Stimulated activated naive CD4-positive, alpha-beta T cell treated with Interleukin-2 at 50 U/mL for 16 hours (primary cell): ENCODE results near the gene CBX5.
"Not testable (repeated sequence)": the region's sequence is repeated elsewhere in the genome, so short reads cannot be mapped to it uniquely, and the experiment has no call there.

ENCODE experiments used
- DNase-seq: peaks from one replicate; lab custom pipeline; 2025; lab: John Stamatoyannopoulos, UW

The CBX5 gene

DNA sequence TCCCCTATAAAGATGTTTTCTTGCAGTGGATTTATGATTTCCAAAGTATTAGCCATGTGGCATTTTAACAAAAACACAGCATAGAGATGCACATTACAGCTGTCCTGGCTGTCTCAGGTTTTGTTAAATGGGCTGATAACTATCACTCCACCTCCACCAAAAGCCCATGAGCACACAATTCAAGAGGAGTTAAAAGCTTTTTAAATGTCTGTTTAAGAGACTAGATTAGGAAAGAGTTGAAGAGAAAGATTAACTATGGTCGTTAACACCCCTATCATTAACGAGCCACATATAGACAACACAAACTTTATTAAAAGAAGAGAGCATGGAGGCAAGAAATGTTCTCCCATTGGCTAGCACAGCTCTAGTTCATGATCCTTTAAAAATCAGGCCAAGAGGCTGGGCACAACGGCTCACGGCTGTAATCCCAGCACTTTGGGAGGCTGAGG lies 14.5 kb downstream of the CBX5 start:
- no peak for DNase-seq

DNA sequence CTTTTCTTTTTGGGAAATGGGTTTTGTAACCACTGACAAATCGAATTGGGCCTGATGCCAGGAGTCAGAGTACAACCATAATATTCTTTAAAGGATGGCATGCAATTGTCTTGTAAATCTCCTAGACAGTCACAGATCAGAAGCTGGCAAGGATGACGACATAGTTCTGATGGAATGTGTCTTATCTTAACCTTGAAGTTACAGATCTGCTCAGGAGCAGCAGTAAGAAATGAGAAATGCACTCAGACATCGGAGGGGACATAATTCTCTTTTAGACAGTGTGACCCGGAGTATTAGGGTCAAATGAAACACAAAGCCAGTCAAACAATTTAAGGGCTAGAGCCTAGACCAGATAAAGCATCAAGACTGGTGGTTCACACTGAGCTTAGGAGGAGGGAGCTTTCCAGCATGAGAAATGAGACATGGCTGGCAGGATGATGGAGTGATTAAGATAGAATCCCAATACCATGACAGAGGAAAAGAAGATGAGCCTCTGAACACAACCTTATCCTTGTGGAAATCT lies 17.5 kb downstream of the CBX5 start:
- DNase-seq, result no peak

DNA sequence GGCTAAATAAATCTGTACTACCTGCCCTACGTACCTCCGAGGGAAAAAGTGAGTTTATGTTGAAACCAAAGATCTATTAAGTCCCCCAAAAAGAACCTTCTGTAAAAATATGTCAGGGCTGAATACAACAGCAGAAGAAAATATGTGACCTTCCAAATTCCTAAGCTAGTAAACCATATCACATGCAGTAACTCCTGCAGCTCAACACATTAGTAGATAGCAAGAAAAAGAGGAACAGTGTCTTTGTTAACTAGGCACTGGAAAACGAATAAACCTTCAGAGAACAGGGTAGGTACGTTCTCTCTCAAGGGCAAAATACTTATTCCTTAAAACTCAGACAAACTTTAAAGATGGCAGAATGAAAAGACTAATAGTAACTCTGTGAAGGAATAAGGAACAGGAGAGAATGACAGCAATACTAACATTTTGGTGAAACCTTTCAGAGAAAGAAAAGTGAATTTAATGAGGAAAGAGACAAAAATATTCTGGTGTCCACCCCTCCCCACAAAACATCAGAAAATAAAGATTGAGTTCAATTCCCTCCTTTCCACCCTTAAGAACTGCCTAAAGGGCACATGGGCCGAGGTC lies 18.0 kb downstream of the CBX5 start:
- no peak for DNase-seq

DNA sequence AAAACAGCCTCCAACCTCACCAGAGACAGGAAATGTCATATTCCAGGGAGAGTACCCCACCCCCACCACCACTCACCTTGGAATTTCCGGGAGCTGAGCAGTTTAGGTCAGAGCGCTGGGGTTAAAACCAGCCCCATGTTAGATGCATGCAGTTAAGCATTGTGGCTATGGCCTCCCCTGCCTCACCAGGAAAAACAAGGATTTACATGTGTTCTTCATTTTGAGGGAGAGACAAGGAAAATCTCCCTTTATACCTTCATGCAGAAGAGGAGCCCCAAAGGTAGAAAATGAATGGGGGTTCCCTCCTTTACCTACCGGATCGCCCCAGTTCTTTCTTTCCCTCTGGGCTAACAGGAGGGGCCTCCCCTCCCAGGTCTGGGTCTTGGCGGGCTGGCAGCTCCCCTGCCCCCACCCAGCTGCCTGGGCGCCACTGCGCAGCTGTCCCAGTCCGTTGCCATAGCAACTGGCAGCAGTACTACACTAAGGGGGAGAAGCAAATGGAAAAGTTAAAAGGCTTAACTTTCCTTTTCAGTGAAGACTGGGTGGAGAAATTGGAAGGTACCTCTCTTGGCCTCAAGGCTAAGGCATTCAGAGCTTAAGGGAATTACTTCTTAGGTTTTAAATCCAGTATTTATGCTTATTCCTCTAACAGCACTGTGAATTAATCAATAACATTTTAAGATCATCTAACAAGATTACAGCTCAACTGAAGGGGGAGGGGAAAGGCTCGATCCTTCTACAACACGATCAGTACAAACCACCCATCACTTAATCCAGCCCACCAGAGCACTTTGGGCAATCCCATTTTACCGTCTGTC lies 20.5 kb downstream of the CBX5 start:
- DNase-seq, result peak; percentile 19

DNA sequence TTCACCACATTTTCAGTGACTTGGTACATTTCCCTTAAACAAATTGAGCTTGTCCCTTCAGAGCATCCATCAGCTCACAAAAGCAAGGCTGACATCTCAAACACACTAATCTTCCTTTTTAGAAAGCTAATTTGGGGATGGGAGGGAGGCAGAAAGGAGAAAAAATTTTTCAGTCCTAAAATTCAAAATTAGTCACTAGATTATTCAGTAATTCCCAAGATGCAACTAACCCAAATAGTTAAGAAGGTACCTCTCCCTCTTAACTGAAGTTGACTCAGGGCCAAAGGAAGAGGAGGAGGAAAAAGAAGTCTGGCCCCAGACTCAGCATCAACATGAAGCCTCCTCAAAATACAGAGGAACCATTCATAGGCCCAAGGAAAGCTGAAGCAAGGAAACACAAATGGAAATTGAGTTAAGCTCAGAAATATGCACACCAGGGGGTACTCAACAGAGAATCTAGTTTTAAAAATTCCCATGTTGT lies 21.7 kb downstream of the CBX5 start:
- no peak for DNase-seq

DNA sequence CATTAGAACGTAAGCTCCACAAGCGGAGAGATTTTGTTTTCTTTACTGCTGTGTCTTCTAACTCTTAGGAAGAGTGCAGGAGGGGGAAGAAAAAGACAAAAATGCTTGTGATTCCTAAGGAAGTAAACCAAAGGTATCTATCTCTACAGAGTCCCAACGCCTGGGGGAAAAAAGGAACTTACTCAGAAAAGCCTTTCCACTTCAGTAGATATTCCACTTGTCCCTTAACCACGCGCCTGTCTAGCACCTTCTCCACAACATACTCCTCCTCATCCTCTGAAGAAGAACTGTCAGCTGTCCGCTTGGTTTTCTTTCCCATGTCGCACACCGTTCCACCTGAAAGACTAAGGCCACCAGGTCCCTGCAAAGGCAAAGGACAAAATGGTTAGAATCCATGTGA lies 22.6 kb downstream of the CBX5 start:
- no peak for DNase-seq

DNA sequence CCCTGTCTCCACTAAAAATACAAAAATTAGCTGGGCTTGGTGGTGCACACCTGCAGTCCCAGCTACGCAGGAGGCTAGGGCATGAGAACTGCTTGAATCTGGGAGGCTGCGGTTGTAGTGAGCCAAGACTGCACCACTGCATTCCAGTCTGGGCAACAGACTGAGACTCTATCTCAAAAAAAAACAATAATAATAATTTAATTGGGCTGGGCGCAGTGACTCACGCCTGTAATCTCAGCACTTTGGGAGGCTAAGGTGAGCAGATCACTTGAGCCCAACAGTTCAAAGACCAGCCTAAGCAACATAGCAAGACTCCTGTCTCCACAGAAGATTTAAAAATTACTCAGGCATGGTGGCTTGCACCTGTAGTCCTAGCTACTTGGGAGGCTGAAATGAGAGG lies 26.7 kb downstream of the CBX5 start:
- no peak for DNase-seq

DNA sequence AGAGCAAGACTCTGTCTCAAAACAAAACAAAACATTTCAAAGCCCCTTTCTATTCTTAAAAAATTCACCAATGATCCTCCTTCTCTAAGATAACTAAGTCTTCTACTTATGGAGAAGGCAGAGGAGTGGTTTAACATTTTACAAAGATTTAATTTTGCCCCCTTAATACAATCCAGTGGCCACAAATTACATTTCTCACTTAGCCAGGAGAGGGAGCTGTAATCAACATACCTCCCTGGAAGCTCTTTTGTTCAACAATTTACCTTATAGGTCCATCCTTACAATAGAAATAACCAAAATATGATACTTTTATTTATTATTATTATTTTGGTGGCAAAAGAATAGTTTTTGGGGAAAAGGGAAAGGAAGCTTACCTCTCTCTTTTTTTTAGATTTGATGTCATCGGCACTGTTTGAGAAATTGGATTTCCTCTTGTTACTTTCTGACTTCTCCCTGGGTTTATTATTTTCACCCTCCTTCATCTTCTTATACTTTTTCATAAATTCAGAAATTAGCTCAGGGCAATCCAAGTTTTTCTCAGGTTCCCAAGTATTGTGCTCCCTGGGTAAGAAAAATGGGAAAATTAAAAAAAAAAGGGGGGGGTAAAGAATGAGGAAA lies 28.1 kb downstream of the CBX5 start:
- DNase-seq, result no peak

DNA sequence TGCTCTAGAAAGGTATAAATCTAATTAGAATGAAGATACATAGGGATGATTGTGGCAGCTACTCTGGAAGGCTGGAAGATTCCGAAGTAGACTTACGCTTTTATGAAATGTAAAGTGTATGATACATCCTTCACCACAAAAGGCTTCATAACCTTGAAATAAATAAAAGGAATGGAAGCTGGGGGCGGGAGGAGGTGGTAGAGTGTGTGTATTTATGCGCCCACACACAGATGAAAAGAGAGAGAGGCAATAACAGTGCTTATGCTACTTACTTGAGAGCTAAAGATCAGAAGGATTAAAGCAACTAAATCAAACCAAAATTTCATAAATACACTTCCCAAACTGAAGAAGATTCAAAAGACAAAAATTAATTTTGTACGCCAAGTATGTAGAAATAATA lies 30.4 kb downstream of the CBX5 start:
- no peak for DNase-seq

DNA sequence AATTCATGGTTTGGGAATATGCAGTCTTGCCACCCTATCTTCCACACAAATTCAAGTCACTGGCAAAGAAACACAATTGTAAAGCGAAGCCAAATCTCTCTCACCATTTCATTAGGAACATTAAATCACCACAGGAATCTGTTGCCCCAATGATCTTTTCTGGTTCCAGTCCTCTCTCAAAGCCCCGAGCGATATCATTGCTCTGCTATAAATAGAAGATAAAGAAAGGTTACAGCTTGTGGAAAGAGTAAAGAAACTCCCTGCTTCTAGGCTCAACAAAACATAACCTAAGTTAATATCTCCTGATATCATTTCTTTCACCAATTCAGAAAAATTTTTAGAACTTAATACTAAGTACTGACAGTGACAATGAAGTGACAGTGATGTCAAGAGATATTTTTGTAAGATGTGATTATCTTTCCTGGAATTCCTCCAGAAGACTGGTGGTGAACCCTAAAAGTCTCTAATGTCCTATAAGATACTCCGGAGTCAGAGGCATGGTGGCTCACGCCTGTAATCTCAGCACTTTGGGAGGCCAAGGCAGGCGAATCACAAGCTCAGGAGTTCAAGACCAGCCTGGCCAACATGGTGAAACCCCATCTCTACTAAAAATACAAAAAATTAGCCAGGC lies 33.8 kb downstream of the CBX5 start:
- no peak for DNase-seq

DNA sequence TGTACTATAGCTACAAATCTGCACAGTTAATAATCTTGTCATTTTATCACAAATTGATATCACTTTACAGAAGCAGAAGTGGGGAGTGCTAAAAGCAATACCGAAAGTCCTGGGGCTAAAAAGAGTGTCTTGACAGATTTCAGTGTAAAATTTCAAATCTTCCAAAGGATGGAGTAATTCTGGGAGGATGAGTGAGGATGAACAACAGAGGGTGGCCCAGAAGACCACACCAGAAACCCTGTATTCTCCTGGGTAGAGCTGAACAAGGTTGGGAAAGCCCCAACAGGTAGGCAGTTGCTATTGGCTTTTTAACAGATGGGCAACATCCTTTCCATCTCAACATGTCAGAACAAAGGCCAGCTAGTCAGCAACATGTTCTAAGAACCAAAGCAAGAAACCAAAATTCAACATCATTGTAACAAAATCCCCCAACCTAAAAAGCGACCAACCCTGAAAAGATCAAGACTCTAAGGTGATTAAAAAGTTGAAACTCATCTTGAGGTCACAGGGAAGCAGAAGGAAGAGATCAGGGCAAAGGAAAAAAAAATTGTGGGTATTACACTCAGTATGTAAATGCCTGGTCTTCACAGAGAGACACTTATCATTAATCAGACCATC lies 38.8 kb downstream of the CBX5 start:
- no peak for DNase-seq

DNA sequence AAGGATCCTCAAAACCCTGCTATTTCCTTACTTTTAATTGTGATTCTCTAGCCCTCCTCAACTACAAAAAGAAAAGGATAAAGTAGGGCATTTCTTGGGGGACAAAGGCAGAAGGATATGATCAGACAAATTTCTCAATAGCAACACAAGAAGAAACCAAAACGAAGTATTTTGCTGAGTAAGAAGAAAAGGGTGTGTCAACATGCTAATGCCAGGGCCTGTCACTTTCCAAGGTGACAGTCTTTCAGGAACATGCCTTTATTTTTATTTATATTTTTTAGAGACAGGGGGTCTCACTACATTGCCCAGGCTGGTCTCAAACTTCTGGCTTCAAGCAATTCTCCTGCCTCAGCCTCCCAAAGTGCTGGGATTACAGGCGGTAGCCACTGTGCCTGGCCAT lies 39.8 kb downstream of the CBX5 start:
- DNase-seq, result no peak

DNA sequence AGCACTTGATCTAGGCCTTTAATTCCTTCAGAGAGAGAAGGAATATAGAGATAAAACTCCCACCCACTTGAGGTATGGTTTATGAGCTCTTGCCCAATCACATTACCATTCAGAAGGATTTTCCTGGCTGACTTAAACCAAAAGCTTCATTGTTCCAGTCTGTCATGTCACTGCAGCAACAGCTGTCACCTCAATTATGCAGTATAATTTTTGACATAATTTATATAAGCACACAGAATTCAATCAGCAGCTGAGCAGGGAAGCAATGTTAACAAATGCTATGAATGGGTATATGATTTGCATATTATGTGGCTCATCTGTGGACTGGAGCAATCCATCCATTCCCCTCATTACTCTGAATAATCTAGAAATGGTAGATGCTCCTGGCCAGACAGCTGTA lies 40.3 kb downstream of the CBX5 start:
- DNase-seq, result no peak

DNA sequence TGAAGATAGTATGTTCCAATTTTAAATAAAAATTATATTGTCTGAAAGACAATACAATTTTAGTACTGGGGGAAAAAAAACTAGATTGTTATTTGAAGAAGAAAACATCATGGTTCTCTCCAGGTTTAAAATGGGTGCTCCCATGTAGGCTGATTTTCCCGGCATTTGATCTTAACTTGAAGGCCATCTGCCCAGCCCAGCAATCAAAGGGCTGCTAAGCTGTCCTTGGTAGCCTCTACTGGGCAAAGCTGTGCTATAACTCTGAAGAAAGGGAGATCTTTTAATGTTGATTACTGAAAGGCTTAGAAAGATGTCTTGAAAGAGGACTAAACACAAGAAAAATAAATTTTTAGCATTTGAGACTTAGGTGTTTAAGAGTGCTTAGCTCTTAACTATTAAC lies 41.4 kb downstream of the CBX5 start:
- no peak for DNase-seq

DNA sequence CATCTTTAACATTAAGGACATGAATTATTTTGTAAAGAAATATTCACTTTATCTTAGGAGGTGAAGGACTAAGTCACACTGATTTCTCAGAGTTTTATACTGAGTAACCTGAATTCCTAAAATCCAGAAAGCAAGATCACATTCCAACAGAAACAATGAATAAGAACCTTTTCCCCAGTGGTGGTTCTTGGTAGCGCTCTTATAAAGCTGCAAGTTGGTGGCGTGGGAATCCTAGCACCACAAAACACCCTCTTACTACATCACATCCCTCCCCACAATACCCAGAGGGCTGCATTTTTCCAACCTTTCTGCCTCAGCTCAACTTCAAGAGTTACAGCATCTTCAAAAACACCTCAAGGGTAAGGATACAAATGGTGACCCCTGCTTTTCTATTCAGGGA lies 47.1 kb downstream of the CBX5 start:
- DNase-seq, result no peak

DNA sequence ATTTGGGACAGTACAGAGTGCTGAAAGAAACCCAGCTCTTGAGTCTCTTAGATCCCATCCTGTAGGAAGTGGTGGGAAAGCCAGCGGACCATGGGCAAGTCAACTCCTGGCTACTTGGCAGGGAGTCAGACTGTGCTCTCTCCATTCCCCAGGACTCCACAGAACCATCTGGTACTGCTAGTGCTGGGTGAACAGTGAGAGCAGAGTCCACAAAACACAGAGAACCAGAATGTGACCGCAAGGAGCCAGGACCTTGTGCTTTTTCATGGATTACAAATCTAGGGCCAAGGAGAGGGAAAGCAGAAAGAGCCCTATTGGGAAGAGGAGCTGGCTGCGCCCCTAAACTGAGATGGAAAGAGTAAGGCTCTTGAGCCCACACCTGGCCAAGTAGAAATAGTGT lies 48.7 kb downstream of the CBX5 start:
- DNase-seq, result not testable (repeated sequence)

DNA sequence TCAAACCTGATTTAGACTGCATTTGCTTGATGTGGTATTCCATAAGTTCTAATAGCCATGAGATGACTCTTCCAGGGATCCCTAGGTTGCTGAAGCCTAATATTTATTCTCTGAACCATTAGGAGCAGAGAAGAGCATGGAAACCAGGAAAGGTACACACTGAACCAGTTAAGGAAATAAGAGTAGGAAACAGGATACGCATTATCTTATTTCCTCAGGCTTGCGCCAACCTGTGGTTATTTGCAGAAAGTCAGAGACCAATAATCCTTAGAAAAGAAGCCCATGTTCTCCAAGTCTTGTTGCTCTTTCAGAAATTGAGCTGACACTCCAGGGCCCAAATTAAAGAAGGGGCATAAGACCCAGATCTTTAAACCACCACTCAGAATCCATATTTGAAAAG lies 49.4 kb downstream of the CBX5 start:
- DNase-seq, result no peak

DNA sequence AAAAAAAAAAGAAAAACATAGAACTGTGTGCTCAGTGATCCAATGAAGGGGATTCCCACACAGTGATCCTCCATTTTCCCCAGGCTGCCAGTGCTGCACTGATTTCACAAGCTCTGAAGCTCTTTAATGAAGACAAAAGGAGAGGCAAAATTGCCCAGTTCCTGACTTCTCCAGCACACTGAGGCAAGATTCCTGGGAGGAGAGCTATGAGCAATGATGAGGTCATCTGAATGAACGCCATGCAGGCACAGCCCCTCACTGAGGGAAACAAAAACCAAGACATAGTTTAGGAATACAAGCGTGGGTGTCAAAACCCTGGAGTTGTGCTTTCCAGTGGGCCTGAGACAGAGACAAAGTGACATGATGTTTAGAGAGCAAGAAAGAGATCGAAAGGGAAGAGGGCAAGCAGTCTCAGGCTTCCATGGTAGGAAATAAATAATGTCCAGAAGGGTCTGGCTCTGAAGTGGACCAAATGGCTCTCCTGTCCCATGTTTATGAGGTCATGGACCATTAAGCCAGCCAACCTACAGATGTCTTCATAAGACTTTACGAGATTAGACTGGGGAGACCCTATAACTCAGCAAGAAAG lies 50.2 kb downstream of the CBX5 start:
- no peak for DNase-seq

DNA sequence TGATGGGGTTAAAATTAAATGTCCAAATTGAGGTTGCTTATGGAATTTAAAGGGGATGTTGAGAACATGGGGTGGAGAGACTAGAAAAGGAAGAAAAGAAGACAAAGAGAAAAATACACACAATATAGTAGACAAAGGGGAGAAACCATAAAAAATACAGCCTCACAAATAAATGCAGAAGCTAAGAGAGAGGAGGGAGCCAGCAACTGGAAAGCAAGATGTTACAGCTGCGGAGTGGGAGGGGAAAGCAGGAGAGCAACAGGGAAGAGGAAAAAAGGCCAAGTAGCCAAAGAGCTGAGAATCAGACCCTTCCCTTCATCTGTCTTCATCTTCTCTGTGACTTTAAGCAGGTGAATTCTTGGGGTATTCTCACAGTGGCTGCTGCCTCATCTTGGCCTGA lies 51.5 kb downstream of the CBX5 start:
- DNase-seq, result no peak

DNA sequence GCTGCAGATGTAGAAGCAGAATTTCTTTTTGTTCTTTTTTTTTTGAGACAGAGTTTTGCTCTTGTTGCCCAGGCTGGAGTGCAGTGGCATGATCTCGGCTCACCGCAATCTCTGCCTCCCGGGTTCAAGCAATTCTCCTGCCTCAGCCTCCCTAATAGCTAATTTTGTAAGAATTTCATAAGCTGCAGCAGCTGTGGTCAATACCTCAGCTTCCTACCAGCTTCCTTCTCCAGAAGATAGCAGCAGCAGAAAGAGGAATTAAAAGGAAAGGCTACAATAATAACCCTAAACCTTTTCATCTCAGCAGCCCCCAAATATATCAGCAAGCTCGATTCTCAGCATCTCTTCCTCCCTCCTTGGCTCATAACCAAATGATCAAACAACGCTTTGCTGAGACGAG lies 52.0 kb downstream of the CBX5 start:
- DNase-seq, result not testable (repeated sequence)

DNA sequence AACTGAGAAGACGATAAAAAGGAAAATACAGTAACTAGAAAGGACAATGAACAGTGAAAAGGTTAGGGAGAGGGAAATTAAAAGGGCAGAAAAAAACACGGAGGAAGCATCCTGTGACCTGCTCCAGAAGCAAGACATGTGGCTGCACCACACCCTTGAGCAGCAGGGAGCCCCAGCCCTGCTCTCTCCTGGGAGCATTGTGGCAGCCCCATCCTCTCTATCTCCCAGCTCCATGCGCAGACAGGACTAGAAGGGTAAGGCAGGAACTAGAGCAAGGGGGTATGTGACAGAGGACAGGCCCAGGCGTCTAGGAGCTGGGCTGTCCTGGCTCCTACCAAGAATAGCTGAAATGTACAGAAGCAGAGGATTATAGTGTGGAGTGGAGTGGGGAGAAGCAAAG lies 52.5 kb downstream of the CBX5 start:
- no peak for DNase-seq

DNA sequence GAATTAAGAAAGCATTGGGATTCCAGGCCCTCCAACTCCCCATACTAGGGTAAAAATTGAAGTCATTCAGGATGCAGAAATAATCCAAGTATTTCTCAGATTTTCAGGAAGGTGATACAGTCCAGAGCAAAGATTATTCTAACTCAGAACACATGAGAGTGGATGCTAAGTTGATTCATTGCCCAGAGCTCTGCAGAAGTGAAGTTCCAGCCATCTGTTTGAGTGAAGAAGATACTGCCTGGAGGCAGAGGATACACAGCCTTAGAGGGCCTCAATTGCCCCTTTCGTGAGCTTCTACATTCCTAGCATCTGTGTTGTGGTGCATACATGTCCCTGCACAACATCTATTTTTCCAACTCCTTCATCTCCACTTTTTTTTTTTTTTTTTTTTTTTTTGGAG lies 54.3 kb downstream of the CBX5 start:
- DNase-seq, result no peak
